K562 (cell line): ENCODE data around the gene CEP57. TPM values are rescaled to one million over a fixed set of nuclear protein-coding genes. Genes with fewer than 3 reads are reported as not detected.

Source experiments
- CREB3L1 ChIP-seq: fragments of 450-650 bp; IDR thresholded peaks from 2 replicates; pipeline ENCODE4 v1.6.1; 2014; ENCODE audit warnings: low read depth, mild to moderate bottlenecking, moderate library complexity, borderline replicate concordance
- CTCF ChIP-seq, 3 experiments: IDR thresholded peaks in 2 of 3; conservative IDR thresholded peaks in 1 of 3; 2 replicates each; pipeline ENCODE4 v1.5.1; 2011 to 2012; ENCODE audit warnings: low read length in 3 of 3, mild to moderate bottlenecking in 3 of 3, control low read depth in 2 of 3, improper control_type of control experiment in 1 of 3, inconsistent platforms in 1 of 3, low read depth in 1 of 3, mixed read lengths in 1 of 3, moderate library complexity in 1 of 3; ENCODE audit not compliant: insufficient read depth in 2 of 3
- EHMT2 ChIP-seq: fragments of 450-650 bp; IDR thresholded peaks from 2 replicates; pipeline ENCODE4 v1.6.1; 2018; ENCODE audit warnings: antibody characterized with exemption
- HDAC8 ChIP-seq: fragments of 450-650 bp; IDR thresholded peaks from 2 replicates; pipeline ENCODE4 v1.6.1; 2016; ENCODE audit warnings: mild to moderate bottlenecking, missing genetic modification characterization, moderate library complexity, missing compliant biosample characterization
- KDM2B ChIP-seq: fragments of 250-450 bp; sonication (Bioruptor Pico); IDR thresholded peaks from 2 replicates; pipeline ENCODE4 v1.8.0; 2021; ENCODE audit warnings: mild to moderate bottlenecking, moderate library complexity
- MITF ChIP-seq: IDR thresholded peaks from 2 replicates; pipeline ENCODE4 v1.6.1; 2014; ENCODE audit warnings: antibody characterized with exemption
- SAFB ChIP-seq: fragments of 200-400 bp; formaldehyde crosslinking; IDR thresholded peaks from 2 replicates; pipeline ENCODE4 v1.6.1; 2017; ENCODE audit warnings: low read depth, low read length, borderline replicate concordance
- SMARCB1 ChIP-seq: IDR thresholded peaks from 2 replicates; pipeline ENCODE4 v1.6.1; 2011; ENCODE audit warnings: improper control_type of control experiment, low read depth; ENCODE audit not compliant: insufficient read length
- TFAM ChIP-seq: fragments of 250-450 bp; sonication (Bioruptor Pico); conservative IDR thresholded peaks from 2 replicates; pipeline ENCODE4 v1.5.0; 2021; ENCODE audit warnings: mild to moderate bottlenecking, moderate library complexity
- polyA plus RNA-seq, 8 experiments: library from polyadenylated mRNA; depleted of rRNA in 4 of 8; stranded (reverse) in 5 of 8; unstranded in 3 of 8; fragments of >200 nt; fragmentation: Nextera tagmentation in 2 of 8; fragmentation: Illumina TruSeq in 1 of 8; extraction: Ambion mirVana in 2 of 8; extraction: Trizol in 1 of 8; gene quantifications; 2 replicates each; pipeline versions ENCODE4 v1.2.1 to v1.2.3, GENCODE V29; 2011 to 2014; ENCODE audit warnings: inconsistent platforms in 1 of 8, missing spikeins in 1 of 8
- total RNA-seq, 7 experiments: library from RNA; depleted of rRNA in 6 of 7; stranded (reverse); fragments of >200 nt in 6 of 7; fragmentation: Illumina TruSeq in 2 of 7; extraction: Trizol in 2 of 7; gene quantifications; 2 replicates each; pipeline versions ENCODE4 v1.2.1 to v1.2.3, GENCODE V29; 2011 to 2021; ENCODE audit warnings: low replicate concordance in 1 of 7

The CEP57 gene
- total and polyA plus RNA-seq, 9 of the 15 experiments (the other 6 are each of a cell fraction or from before 2014, with no cell fraction given), result 25.1 to 88.1 (median 65.2) TPM

GRCh38 chr11:95768521-95768920 lies 21.8 kb upstream of the CEP57 start (continued):
- no peak for TF ChIP-seq TFAM (CRISPR knock-in tag)
- no peak for TF ChIP-seq MITF
- TF ChIP-seq CTCF (IDR thresholded peaks at IDR 0.05 in 2 of 3, conservative IDR thresholded peaks at IDR 0.05 in 1 of 3; ENCODE audit: insufficient read depth in 2 of 3, low read depth in 1 of 3, low read length in 3 of 3), result no peak
- no peak for TF ChIP-seq CREB3L1
- TF ChIP-seq SMARCB1, result no peak
- TF ChIP-seq HDAC8, result no peak
- TF ChIP-seq SAFB, result no peak
- no peak for TF ChIP-seq KDM2B (CRISPR knock-in tag)
- TF ChIP-seq EHMT2, result no peak
- TF ChIP-seq, all 486 proteins: peak for 0
